GM20431 (cell line): ENCODE data around the gene PARP2.
"Not testable (repeated sequence)": the region's sequence is repeated elsewhere in the genome, so short reads cannot be mapped to it uniquely, and the experiment has no call there.

ENCODE experiments used
- in situ Hi-C: fragments of 300-500 bp; cut with MseI, MboI; formaldehyde crosslinking; loops from one replicate; pipeline ENCODE4 v1.15.0; 2020; ENCODE audit warnings: low sequenced_read_pairs; ENCODE audit not compliant: unreplicated experiment

PARP2 gene

DNA sequence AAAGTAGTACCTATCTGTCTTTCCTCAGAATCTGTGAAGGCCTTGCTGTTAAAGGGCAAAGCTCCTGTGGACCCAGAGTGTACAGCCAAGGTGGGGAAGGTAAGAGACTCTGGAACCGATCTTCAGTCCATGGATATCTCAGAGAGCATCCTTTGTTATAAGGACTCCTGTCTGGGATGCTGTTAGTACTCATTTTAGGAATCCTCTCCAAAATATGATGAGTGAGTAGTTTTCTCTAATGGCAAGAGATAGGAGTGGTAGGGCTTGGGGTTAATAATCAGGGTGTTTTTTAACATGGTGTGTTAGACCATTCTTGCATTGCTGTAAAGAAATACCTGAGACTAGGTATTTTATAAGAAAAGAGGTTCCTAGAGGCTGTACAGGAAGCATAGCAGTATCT is 1.9 kb downstream of the PARP2 start:
- in situ Hi-C loops = no loop called here

DNA sequence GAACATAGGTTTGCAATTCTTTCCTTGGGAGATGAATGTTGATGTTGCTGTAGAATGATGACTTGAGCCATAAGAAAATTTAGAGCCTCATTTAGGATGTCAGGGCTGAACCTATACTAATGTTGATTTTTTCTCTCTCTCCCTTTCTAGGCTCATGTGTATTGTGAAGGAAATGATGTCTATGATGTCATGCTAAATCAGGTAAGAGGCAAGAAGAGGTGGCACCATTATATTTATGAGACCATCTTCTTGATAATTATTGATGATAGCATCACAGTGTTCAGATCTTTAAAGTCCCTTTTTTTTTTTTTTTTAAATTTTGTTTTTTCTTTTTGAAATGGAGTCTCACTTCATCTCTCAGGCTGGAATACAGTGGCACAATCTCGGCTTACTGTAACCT is 3.3 kb downstream of the PARP2 start:
- in situ Hi-C loops = no loop called here

DNA sequence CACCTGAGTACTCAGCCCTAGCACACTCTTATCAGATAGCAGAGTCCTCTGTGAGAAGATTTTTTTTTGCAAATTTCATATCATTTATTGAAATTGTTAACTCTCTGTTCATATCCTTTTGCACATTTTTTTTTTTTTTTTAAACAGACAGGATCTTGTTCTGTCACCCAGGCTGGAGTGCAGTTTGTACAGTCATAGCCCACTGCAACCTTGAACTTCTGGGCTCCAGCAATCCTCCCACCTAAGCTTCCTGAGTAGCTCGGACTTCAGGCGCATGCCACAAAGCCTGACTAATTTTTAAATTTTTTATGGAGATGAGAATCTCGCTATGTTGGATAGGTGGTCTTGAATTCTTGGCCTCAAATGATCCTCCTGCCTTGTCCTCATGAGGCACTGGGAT is 4.3 kb downstream of the PARP2 start:
- in situ Hi-C loops = no loop called here

DNA sequence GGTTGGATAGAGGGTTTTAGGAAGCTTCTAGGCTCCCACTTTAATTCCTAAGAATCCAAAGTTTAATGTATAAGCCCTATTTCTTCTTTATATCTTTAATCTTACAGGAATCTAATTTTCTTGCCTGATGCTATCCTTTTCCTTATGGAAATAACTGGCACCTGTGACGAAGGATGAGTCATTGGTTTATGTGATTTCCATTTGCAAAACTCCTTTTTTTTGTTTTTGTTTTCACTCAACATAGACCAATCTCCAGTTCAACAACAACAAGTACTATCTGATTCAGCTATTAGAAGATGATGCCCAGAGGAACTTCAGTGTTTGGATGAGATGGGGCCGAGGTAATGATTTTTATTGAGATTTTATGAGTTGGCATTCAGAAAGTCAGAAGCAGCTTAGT is 6.8 kb downstream of the PARP2 start:
- in situ Hi-C loops = no loop called here

DNA sequence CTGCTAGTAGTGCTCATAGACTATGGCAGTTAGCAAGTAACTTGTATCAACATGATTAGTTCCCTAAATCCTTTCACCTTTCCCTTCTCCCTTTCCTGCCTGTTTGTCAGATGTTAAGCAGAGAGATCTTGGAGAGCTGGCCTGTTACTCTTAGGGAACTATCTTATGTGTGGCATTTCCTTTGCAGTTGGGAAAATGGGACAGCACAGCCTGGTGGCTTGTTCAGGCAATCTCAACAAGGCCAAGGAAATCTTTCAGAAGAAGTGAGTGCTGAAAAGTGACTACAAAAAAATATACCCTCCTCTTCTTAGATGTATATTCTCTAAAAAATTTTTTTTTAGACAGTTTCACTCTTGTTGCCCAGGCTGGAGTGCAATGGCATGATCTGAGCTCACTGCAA is 7.4 kb downstream of the PARP2 start:
- in situ Hi-C loops = no loop called here

DNA sequence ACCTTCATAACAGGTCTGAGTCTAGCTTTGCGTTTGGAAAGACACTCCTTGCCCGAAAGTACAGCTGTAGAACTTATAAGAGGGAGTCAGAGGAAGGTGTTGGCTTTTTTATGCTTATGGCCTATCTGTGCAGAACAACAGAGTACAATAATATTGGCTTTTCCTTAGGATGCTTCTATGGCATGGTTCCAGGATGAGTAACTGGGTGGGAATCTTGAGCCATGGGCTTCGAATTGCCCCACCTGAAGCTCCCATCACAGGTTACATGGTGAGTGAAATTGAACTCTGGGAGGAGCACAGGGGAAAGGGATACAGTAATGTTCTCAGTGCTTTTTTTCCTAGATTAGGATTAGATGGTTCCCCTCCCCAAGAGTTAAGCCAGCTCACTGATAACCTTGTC is 13.0 kb downstream of the PARP2 start:
- in situ Hi-C loops = no loop called here

DNA sequence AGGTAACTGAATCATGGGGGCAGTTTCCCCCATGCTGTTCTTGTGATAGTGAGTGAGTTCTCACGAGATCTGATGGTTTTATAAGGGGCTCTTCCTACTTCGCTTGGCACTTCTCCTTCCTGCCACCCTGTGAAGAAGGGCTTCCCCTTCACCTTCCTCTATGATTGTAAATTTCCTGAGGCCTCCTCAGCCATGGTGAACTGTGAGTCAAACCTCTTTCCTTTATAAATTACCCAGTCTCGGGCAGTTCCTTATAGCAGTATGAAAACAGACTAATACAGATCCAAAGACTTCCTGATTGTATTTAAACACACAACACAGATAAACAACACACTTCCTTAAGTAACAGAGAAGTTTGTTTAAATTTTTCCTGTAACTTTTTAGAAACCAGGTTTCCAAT is 15.0 kb downstream of the PARP2 start:
- in situ Hi-C loops = not testable (repeated sequence)

DNA sequence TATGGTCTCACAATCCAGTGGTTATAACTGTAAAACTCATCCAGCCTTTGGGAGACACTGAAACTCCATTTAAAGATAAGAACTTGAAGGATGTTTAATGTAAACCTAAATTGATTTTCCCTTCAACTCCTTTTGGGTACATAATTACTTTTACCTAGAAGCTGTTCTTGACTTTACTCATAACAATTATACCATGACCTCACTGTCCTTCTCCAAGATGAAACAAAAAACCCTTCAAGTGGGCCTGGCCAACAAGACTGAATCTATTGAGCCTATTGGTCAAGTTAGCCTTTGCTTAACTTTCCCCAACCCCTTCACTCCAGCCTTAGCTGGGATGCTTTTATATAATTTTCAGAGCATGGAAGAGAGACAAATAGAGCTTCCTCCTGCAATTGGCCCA is 22.5 kb downstream of the PARP2 start:
- in situ Hi-C loops = no loop called here

DNA sequence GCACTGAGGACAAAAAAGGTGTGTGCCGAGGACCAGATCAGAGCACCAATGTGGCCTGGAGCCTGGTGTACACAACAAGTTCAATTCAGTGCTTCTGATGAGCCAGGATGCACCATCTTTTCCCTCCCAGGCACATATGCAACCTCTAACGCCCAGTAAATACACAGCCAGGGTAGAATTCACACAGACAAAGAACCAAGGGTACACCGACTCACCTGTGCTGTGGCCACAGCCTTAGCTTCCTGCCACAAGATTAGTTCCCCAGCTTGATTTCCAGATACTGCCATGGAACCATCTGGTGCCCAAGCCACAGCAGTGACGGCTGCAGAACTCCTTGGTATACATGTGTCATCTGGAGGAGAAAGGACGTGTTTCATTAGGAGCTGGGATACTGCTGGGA is 29.4 kb downstream of the PARP2 start:
- in situ Hi-C loops = no loop called here

DNA sequence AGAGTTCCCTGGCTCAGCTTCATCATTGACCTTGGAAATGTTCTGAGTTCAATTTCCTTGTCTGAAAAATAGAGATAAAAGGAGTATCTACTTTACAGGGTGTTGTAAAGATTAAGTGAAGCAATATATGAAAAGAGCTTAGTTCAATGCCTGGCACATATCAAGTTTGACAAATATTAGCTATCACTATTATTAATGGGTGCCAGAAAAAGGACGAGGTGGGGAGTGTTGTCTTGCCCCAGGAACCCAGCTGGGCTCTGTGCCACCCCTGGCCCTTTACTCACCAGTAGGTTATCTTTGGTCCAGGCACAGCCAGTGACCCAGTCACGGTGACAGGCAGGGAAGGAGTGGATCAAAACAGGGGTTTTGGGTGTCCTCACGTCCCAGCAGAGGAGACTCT is 32.0 kb downstream of the PARP2 start:
- in situ Hi-C loops = no loop called here

DNA sequence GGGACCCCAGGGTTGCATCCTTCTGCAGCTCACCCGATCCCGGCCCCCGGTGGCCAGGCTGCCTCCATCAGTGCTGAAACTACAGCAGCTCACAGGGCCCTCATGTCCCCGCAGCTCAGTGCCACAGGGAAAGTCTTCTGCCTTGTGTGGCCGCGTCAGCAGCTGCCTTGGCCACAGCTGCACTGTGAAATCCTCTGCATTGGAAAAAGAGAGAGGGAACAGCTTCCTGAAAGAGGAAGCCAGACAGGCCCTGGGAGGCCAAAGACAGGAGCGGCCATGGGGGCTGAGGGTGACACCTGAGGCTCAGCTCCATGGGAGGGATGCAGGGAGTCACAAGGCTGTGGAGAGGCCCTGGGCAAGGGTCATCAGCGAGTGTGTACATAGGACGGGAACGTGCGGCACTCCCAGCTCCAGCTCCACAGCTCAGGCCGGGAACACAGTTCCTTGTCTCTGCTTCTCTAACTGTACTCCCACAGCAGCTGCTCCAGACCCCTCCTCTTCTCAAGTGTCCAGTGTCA is 32.7 kb downstream of the PARP2 start:
- in situ Hi-C loops = no loop called here

DNA sequence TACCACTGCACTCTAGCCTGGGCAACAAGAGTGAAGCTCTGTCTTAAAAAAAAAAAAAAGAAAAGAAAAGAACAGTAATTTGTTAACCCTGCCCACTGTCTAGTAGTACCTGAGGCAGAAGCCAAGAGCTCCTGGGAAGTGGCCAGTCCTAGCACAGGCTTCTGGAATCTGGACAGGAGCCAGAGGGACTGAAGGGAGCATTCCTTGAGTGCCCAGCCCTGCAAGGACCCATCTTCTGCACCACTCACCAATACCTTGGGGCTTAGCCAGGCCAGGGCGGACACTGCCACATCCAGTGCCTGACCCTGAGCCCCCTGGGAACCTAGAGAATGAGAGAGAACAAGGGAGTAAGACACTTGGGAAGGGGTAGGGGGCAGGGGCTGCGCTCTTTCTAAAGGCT is 33.7 kb downstream of the PARP2 start:
- in situ Hi-C loops = no loop called here

DNA sequence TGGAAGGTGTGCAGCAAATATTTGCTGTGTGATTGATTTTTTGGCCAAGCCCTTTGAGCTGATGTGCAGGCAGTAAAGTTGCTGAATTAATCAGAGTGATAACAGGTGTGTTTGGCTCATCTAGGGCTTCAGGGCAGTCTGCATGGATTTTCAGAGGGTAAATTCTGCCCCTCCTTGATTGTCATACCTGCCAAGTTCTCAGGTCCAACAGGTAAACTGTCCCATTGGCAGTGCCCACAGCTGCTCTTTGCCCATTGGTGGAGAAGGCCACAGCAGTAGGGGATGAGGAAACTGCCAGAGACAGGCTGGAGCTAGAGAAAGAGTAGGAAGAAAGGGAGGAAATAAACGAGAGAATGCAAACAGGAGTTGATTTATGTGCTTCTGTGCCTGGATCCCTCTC is 36.3 kb downstream of the PARP2 start:
- in situ Hi-C loops = no loop called here

DNA sequence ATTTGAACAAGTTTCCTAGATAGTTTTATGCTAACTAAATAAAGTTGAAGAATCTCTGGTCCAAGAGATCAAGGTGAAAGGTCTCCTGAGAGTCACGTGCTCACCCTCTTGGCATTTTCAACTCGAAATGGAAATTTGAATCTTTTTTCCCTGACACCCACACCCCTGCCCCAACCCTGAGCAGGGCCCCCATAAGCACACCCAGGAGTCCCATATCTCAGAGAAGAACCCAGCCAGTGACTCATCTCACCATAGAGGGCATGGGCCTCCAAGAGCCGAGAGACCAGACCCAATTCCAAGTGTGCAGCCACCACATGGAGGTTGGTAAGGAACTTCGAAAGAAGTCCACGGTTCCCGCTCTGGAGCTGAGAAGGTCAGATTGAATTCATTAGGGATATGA is 37.2 kb downstream of the PARP2 start:
- in situ Hi-C loops = no loop called here

DNA sequence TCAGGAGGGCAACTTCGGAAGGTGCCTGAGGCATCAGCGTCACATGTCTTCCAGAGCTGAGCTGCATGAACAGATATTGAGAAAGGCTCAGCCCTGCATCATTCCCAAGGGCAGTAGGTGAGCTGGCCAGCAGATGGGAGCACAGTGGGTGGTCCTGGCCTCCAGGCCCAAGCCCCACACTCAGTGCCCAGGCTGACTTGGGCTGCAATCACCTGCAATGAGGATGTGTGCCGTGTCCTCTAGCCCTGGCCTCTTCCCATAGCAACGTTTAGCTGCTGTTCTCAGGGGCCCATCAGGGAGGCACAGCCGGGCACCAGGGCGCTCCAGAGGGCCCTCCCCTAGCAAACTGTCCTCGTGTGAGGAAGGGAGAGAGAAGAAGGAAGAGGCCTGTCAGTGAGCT is 37.9 kb downstream of the PARP2 start:
- in situ Hi-C loops = no loop called here

DNA sequence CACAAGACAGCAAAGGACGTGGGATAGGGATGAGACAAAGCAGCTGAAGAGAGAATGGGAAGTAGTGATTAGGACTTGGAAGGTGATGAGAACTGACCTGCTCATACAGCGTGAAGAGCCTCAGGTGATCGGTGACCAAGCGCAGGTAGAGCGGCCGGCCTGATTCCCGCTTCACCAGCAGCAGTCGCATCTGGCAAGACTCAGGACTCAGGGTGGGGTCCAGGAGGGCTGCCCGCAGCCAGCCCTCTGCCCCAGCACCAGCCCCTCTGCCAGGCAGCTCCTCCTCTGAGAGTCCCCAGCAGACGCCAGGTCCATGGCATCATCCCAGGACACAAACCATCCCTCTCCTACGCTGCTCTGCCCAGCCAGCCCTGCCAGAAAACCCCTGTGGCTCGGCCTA is 39.1 kb downstream of the PARP2 start:
- in situ Hi-C loops = no loop called here

DNA sequence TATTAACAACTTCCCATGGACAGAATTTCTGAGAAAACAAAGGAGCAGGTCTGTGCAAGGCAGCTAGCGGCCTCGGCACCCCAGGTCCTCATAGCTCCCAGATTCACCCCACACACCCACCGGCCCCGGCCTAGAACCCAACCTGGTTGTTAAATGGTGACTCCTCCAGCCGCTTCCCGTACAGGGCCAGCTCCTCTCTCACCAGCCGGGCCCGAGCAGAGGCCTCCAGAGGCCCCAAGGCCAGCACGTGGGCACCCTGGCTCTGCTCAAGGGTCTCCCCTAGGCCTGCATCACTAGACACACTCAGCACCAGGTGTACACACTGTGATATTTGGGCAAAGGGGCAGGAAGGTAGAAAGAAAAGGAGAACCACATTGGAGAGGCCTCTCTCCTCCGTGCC is 39.6 kb downstream of the PARP2 start:
- in situ Hi-C loops = no loop called here

DNA sequence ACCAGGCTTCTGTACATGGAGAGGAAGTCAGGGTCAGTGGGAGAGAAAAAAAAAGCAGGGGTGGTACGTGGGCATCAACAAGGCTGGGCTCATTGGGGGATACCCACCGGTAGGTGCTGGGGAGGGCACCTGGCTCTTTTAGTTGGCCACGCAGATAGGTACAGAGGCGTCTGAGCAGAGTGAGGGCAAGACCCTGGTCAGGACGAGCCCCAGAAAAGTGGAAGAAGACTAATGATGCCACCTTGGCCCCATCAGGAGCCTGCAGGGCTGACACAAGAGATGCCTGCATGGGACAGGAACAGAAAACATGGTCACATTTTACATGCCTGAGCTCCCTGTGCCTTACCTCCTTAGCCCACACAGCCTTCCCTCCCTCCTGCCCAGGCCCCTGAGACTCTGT is 40.2 kb downstream of the PARP2 start:
- in situ Hi-C loops = no loop called here

DNA sequence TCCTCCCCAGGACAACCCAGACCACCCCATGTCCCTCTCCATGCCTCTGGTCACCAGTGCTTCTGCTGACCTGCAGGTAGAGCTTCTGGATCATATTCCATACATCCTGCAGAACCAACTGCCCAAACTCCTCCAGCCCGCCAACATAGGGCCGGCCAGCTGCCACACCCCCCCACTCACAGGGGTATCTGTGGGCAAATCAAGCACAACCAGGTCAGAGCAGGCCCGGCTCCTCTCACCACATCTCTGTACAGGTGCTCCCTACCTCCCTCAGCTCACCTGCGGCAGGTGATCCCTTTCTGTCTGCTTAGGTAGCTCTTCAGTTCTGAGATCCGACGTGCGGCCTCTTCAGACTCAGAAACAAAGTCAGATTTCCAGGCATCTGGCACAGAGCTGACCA is 40.9 kb downstream of the PARP2 start:
- in situ Hi-C loops = no loop called here

DNA sequence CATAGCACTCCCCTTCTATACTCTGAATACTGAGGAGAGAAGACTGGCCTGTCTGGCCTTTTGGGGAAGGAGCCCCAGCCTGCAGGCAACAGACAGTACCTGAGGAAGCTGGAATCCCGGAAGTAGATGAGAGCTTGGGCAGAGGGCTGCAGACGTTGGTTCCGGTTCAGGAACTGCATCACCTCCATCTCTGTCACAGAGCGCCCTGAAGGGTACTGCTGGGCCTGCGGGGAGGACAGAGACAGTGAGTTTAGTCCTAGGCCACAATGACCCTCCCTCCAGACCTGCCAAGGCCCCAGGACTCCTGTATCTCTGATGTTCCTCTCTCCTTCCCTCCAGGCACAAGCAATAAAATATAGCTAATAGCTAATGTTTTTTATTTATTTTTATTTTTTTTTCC is 41.5 kb downstream of the PARP2 start:
- in situ Hi-C loops = no loop called here

DNA sequence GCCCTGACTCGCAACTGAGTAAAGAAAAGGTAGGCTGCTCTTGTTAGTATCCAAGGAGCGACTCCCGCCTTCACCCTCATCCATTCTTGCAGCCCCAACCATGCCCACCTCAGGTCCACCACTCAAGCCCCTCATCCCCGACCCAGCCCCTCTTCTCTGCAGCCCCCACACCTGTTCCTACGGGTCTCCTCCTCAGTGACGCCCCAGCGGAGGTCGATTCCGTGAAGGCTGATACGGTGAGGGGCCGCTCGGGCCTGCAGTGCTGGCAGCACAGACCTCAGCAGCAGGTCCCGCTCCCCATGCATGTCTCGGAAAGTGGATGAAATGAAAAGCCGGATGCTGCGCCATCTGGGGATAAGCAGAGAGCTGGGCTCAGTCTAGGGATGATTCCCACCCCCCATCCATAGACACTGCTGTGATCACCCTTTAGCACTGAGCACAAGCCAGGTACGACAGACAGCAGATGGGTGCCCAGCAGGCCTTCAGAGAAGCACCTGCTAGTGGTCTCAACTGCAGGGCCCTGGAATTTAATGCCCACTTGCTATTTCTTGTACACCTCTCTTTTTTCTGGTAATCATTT is 42.9 kb downstream of the PARP2 start:
- in situ Hi-C loops = no loop called here

DNA sequence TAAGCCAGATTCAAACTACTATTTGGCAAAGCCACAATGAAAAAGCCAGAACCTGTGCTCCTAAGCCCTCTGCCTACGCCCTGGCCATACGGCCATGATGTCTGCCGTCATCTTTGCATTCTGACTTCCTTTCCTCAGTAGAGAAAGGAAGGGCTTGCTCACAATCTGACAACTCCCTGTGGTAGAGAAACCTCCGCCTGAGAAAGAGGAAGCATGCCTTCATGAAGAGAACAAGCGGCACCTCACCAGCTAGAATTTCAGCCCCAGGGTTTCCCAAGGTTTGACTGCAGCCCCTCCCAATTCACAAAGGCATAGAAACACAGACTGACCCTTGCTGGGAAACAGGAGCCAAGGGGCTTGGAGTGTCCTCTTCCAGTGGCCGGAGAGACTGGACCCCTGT is 44.1 kb downstream of the PARP2 start:
- in situ Hi-C loops = no loop called here

DNA sequence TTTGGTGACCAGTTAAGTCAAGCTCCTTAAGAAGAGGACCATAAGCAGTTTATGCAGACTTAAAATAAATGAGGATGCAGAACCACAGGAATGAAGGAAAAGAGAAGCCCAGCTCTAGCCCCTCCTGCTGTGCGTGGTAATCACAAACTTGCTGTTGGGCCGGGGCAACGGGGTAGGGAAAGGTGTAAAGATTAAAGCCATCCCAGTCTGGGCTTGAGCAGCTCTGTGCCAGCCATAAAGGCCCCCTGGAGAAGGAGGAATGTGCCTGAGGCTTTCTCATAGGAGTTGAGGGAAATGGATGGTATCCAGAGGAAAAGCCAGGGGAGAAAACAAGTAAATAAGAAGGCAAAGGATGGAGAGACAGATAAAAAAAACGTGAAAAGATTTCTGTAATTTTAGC is 44.7 kb downstream of the PARP2 start:
- in situ Hi-C loops = no loop called here
